ENCODE results near the gene DENND1B. TPM values are rescaled to one million over a fixed set of nuclear protein-coding genes. Genes with fewer than 3 reads are reported as not detected.

Gene DENND1B
- total and polyA plus RNA-seq, 4 experiments from 2014 or later, result 12.5 to 26.3 (median 22.5) TPM

GRCh38 chr1:197671140-197671539, 104.1 kb downstream of the DENND1B start:
- H3K27ac ChIP-seq (ENCODE audit: low read depth, low read length), result no peak overlapping the region
- ChIA-PET CTCF (ENCODE audit: partially characterized antibody) (interaction anchor here (1.4 kb wide), 1 partner anchor 198 kb away, joined by 3 read pairs; no protein-coding TSS in a partner anchor), POLR2A (ENCODE audit: partially characterized antibody) (no interaction called here)
- no peak overlapping the region for H3K27ac Mint-ChIP-seq
- H3K9me3 ChIP-seq (ENCODE audit: control insufficient read depth in 1 of 2, low read length in 2 of 2), result no peaks in the 10 kb centered on the region
- no peaks in the 10 kb centered on the region for H3K9me3 Mint-ChIP-seq
- peaks cover 6 to 9% (median 8%) of the 10 kb centered on the region in 4 donors for H3K4me1 Mint-ChIP-seq
- H3K36me3 Mint-ChIP-seq, result peaks cover 2 to 7% of the 10 kb centered on the region in 2 donors
- H3K36me3 ChIP-seq (ENCODE audit: insufficient read depth, low read length), result no peaks in the 10 kb centered on the region
- intact Hi-C loops (cut with micrococcal nuclease), result no loop called here
- no peaks in the 10 kb centered on the region for H3K27me3 ChIP-seq (ENCODE audit: insufficient read depth, low read length)
- no peaks in the 10 kb centered on the region for H3K27me3 Mint-ChIP-seq
- no peak overlapping the region for H3K4me3 Mint-ChIP-seq
- H3K4me3 ChIP-seq (ENCODE audit: low read length in 2 of 2), result no peak overlapping the region
- H3K4me1 ChIP-seq (ENCODE audit: insufficient read depth, low read length), result peaks cover 7% of the 10 kb centered on the region
- no peak for DNase-seq

- H3K4me1 Mint-ChIP-seq, result peaks cover 0 to 11% (median 5%) of the 10 kb centered on the region in 4 donors
- ChIA-PET CTCF (ENCODE audit: partially characterized antibody) (no interaction called here), POLR2A (ENCODE audit: partially characterized antibody) (no interaction called here)
- Histone ChIP-seq H3K36me3 (ENCODE audit: insufficient read depth, low read length) (no peaks in the 10 kb centered on the region), H3K27ac (ENCODE audit: low read depth, low read length) (no peak overlapping the region), H3K4me1 (ENCODE audit: insufficient read depth, low read length) (no peaks in the 10 kb centered on the region), H3K9me3 (ENCODE audit: control insufficient read depth in 1 of 2, low read length in 2 of 2) (no peaks in the 10 kb centered on the region), H3K27me3 (ENCODE audit: insufficient read depth, low read length) (no peaks in the 10 kb centered on the region), H3K4me3 (ENCODE audit: low read length in 2 of 2) (no peak overlapping the region)
- peaks cover 4 to 14% of the 10 kb centered on the region in 2 donors for H3K36me3 Mint-ChIP-seq
- DNase-seq, result no peak
- no peak overlapping the region for H3K27ac Mint-ChIP-seq
- no peaks in the 10 kb centered on the region for H3K27me3 Mint-ChIP-seq
- H3K9me3 Mint-ChIP-seq, result no peaks in the 10 kb centered on the region
- no peak overlapping the region for H3K4me3 Mint-ChIP-seq
- intact Hi-C loops (cut with micrococcal nuclease), result no loop called here
These were observed 108.5 kb downstream of the DENND1B start for GRCh38 chr1:197666769-197667285.

GRCh38 chr1:197664391-197664790, 110.9 kb downstream of the DENND1B start:
- H3K4me1 ChIP-seq (ENCODE audit: insufficient read depth, low read length), result peaks cover 4% of the 10 kb centered on the region
- H3K27ac ChIP-seq (ENCODE audit: low read depth, low read length), result no peak overlapping the region
- ChIA-PET POLR2A (ENCODE audit: partially characterized antibody) (no interaction called here), CTCF (ENCODE audit: partially characterized antibody) (no interaction called here)
- Mint-ChIP-seq H3K4me1 (peaks cover 10 to 26% (median 15%) of the 10 kb centered on the region in 4 donors), H3K4me3 (no peak overlapping the region), H3K27ac (no peak overlapping the region), H3K27me3 (no peaks in the 10 kb centered on the region), H3K9me3 (no peaks in the 10 kb centered on the region), H3K36me3 (peaks cover 2 to 7% of the 10 kb centered on the region in 2 donors)
- intact Hi-C loops (cut with micrococcal nuclease), result no loop called here
- no peaks in the 10 kb centered on the region for H3K9me3 ChIP-seq (ENCODE audit: control insufficient read depth in 1 of 2, low read length in 2 of 2)
- DNase-seq, result no peak
- no peaks in the 10 kb centered on the region for H3K36me3 ChIP-seq (ENCODE audit: insufficient read depth, low read length)
- H3K4me3 ChIP-seq (ENCODE audit: low read length in 2 of 2), result no peak overlapping the region
- no peaks in the 10 kb centered on the region for H3K27me3 ChIP-seq (ENCODE audit: insufficient read depth, low read length)

- no peaks in the 10 kb centered on the region for H3K9me3 Mint-ChIP-seq
- Histone ChIP-seq H3K4me1 (ENCODE audit: insufficient read depth, low read length) (peaks cover 9% of the 10 kb centered on the region), H3K27me3 (ENCODE audit: insufficient read depth, low read length) (no peaks in the 10 kb centered on the region), H3K4me3 (ENCODE audit: low read length in 2 of 2) (no peak overlapping the region), H3K9me3 (ENCODE audit: control insufficient read depth in 1 of 2, low read length in 2 of 2) (no peaks in the 10 kb centered on the region), H3K27ac (ENCODE audit: low read depth, low read length) (no peak overlapping the region), H3K36me3 (ENCODE audit: insufficient read depth, low read length) (no peaks in the 10 kb centered on the region)
- CTCF ChIA-PET (ENCODE audit: partially characterized antibody), result no interaction called here
- H3K27me3 Mint-ChIP-seq, result no peaks in the 10 kb centered on the region
- intact Hi-C loops (cut with micrococcal nuclease), result no loop called here
- peak overlapping the region in 1 of 7 donors; percentile 3 for H3K27ac Mint-ChIP-seq
- DNase-seq, result no peak
- H3K36me3 Mint-ChIP-seq, result peaks cover 2 to 7% of the 10 kb centered on the region in 2 donors
- H3K4me1 Mint-ChIP-seq, result peaks cover 11 to 29% (median 16%) of the 10 kb centered on the region in 4 donors
- POLR2A ChIA-PET (ENCODE audit: partially characterized antibody), result no interaction called here
- peak overlapping the region in 1 of 8 donors; percentile 61 for H3K4me3 Mint-ChIP-seq
These were observed 111.9 kb downstream of the DENND1B start for GRCh38 chr1:197663162-197663953.

GRCh38 chr1:197660389-197660788, 114.9 kb downstream of the DENND1B start:
- peaks cover 14 to 31% of the 10 kb centered on the region in 2 donors for H3K36me3 Mint-ChIP-seq
- H3K4me3 Mint-ChIP-seq, result peak overlapping the region in 1 of 8 donors; percentile 12
- H3K36me3 ChIP-seq (ENCODE audit: insufficient read depth, low read length), result no peaks in the 10 kb centered on the region
- H3K4me1 ChIP-seq (ENCODE audit: insufficient read depth, low read length), result peaks cover 9% of the 10 kb centered on the region
- peaks cover 13 to 34% (median 21%) of the 10 kb centered on the region in 4 donors for H3K4me1 Mint-ChIP-seq
- POLR2A ChIA-PET (ENCODE audit: partially characterized antibody), result no interaction called here
- peak overlapping the region in 1 of 7 donors; percentile 17 for H3K27ac Mint-ChIP-seq
- H3K27me3 Mint-ChIP-seq, result no peaks in the 10 kb centered on the region
- no peaks in the 10 kb centered on the region for H3K9me3 ChIP-seq (ENCODE audit: control insufficient read depth in 1 of 2, low read length in 2 of 2)
- peaks cover 0 to 4% (median 0%) of the 10 kb centered on the region in 8 donors for H3K9me3 Mint-ChIP-seq
- CTCF ChIA-PET (ENCODE audit: partially characterized antibody), result no interaction called here
- intact Hi-C loops (cut with micrococcal nuclease), result no loop called here
- H3K27ac ChIP-seq (ENCODE audit: low read depth, low read length), result no peak overlapping the region
- DNase-seq, result no peak
- no peak overlapping the region for H3K4me3 ChIP-seq (ENCODE audit: low read length in 2 of 2)
- no peaks in the 10 kb centered on the region for H3K27me3 ChIP-seq (ENCODE audit: insufficient read depth, low read length)

GRCh38 chr1:197659171-197659570, 116.1 kb downstream of the DENND1B start:
- Histone ChIP-seq H3K36me3 (ENCODE audit: insufficient read depth, low read length) (no peaks in the 10 kb centered on the region), H3K4me3 (ENCODE audit: low read length in 2 of 2) (no peak overlapping the region), H3K9me3 (ENCODE audit: control insufficient read depth in 1 of 2, low read length in 2 of 2) (no peaks in the 10 kb centered on the region), H3K4me1 (ENCODE audit: insufficient read depth, low read length) (peaks cover 9% of the 10 kb centered on the region), H3K27ac (ENCODE audit: low read depth, low read length) (no peak overlapping the region), H3K27me3 (ENCODE audit: insufficient read depth, low read length) (no peaks in the 10 kb centered on the region)
- Mint-ChIP-seq H3K27me3 (no peaks in the 10 kb centered on the region), H3K9me3 (peaks cover 0 to 4% (median 0%) of the 10 kb centered on the region in 8 donors), H3K4me3 (peak overlapping the region in 5 of 8 donors; percentile 7 to 55 (median 41)), H3K27ac (peak overlapping the region in 2 of 7 donors; percentile 33 to 88), H3K36me3 (peaks cover 17 to 31% of the 10 kb centered on the region in 2 donors), H3K4me1 (peaks cover 13 to 34% (median 20%) of the 10 kb centered on the region in 4 donors)
- ChIA-PET CTCF (ENCODE audit: partially characterized antibody) (no interaction called here), POLR2A (ENCODE audit: partially characterized antibody) (no interaction called here)
- intact Hi-C loops (cut with micrococcal nuclease), result no loop called here
- no peak for DNase-seq

- Histone ChIP-seq H3K4me1 (ENCODE audit: insufficient read depth, low read length) (no peaks in the 10 kb centered on the region), H3K27ac (ENCODE audit: low read depth, low read length) (no peak overlapping the region), H3K27me3 (ENCODE audit: insufficient read depth, low read length) (no peaks in the 10 kb centered on the region), H3K4me3 (ENCODE audit: low read length in 2 of 2) (no peak overlapping the region), H3K9me3 (ENCODE audit: control insufficient read depth in 1 of 2, low read length in 2 of 2) (no peaks in the 10 kb centered on the region), H3K36me3 (ENCODE audit: insufficient read depth, low read length) (no peaks in the 10 kb centered on the region)
- Mint-ChIP-seq H3K4me1 (peaks cover 5 to 11% (median 9%) of the 10 kb centered on the region in 4 donors), H3K27ac (no peak overlapping the region), H3K27me3 (no peaks in the 10 kb centered on the region), H3K9me3 (peaks cover 0 to 2% (median 0%) of the 10 kb centered on the region in 8 donors), H3K4me3 (no peak overlapping the region), H3K36me3 (peaks cover 24 to 29% of the 10 kb centered on the region in 2 donors)
- ChIA-PET CTCF (ENCODE audit: partially characterized antibody) (no interaction called here), POLR2A (ENCODE audit: partially characterized antibody) (no interaction called here)
- intact Hi-C loops (cut with micrococcal nuclease), result no loop called here
- DNase-seq, result no peak
These were observed 126.1 kb downstream of the DENND1B start for GRCh38 chr1:197649188-197649587.
